GM13977 (cell line): ENCODE data around the gene KLC4.

ENCODE experiments used
- DNase-seq: peaks from one replicate; pipeline ENCODE4 v3.0.0; 2012; ENCODE audit warnings: low spot score
- in situ Hi-C: fragments of 300-500 bp; cut with MboI; formaldehyde crosslinking; loops from one replicate; pipeline ENCODE4 v1.12.0; 2022; ENCODE audit warnings: low sequenced_read_pairs, low pct_unique_long_range_greater_than_20kb, mixed read lengths, inconsistent platforms; ENCODE audit not compliant: unreplicated experiment
- TF ChIP-seq, protein P1 (sequence below): IDR thresholded peaks from 2 replicates; pipeline ENCODE4 v1.5.1; 2012; ENCODE audit warnings: mild to moderate bottlenecking, control low read depth; ENCODE audit not compliant: insufficient read depth; ENCODE audit errors: extremely low read depth, missing control alignments

The KLC4 gene

DNA sequence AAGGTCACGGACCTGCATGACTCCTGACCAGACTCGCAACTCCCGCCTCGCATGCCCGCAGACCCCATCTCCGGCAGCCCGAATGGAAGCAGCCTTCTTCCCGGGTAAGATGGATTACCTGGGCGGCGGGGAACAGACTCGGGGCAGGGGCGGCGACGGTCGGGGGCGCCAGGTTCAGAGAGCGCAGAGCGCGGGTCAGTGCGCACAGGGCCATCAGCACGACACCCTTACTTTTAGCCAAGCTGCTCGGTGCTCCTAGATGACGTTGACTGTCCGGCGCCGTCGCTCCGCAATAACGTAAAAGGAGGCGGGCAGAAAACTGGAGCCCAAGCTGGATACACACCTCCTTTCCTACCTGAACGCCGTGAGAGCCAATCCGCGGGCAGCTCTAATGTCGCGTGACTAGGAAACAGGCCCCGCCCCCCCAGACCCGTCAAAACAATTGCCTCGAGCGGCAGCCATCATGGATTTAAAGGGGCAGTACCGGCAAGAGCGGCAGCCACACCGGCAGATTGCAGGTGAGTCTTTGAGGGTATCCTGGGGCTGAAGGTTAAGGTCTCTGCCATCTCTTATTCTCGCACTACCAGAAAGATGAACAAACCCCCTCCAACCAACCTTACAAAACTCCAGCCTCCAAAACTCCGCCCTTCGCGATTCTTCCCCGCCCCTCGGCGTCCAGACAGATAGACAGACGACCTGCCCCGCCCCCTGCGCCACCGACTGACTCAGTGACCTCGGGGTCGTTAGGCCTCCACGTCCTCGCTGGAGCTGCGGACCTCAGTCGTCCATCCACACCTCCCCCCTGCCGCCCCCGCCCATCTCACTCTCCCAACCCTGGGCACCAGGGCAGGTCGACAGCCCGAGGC lies at the start of gene KLC4, which contains the start of gene MRPL2:
Gene KLC4, plus strand, starts transcription at position 464 of the 866 bp plus-strand sequence. CDS start 1,705 bp downstream, outside the sequence.
Gene MRPL2, minus strand, starts transcription at position 267 of the 866 bp plus-strand sequence. Its CDS starts 53 bp downstream, at position 214.
- in situ Hi-C loops, result no loop called here
- DNase-seq, result peak; percentile 99
- TF ChIP-seq, protein P1, sequence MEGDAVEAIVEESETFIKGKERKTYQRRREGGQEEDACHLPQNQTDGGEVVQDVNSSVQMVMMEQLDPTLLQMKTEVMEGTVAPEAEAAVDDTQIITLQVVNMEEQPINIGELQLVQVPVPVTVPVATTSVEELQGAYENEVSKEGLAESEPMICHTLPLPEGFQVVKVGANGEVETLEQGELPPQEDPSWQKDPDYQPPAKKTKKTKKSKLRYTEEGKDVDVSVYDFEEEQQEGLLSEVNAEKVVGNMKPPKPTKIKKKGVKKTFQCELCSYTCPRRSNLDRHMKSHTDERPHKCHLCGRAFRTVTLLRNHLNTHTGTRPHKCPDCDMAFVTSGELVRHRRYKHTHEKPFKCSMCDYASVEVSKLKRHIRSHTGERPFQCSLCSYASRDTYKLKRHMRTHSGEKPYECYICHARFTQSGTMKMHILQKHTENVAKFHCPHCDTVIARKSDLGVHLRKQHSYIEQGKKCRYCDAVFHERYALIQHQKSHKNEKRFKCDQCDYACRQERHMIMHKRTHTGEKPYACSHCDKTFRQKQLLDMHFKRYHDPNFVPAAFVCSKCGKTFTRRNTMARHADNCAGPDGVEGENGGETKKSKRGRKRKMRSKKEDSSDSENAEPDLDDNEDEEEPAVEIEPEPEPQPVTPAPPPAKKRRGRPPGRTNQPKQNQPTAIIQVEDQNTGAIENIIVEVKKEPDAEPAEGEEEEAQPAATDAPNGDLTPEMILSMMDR, result no peak

DNA sequence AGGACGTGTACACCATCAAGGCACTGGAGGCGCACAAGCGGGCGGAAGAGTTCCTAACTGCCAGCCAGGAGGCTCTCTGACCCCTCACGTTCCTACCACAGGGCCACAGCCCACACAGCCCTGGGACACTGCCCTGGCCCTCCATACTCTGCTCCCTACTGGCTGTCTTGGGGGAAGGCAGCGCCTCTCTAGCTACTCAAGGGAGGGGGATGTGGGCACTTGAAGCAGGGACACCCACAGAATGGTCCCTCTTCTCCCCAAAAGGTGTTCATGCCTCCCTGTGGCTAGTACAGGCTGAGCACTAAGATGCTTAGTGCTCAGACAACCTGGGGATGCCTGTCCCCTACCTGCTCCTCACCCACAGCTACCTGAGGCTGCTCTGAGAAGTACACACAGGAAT lies 48.2 kb upstream of the KLC4 start:
- in situ Hi-C loops, result no loop called here
- TF ChIP-seq, protein P1, result no peak
- no peak for DNase-seq

- TF ChIP-seq, protein P1, result no peak
- no peak for DNase-seq
- in situ Hi-C loops, result no loop called here
These were observed 47.1 kb upstream of the KLC4 start for GRCh38 chr6:43012364-43012763.

- in situ Hi-C loops, result no loop called here
- no peak for DNase-seq
- TF ChIP-seq, protein P1, result no peak
These were observed 46.2 kb upstream of the KLC4 start for GRCh38 chr6:43013097-43013842.

GRCh38 chr6:43013843-43014433 lies 45.5 kb upstream of the KLC4 start, which contains the start of the genes KLHDC3 and MEA1:
Gene KLHDC3 (plus strand): TSS chr6:43014249. CDS start chr6:43017193, 2,944 bp downstream.
Gene MEA1 (minus strand): TSS chr6:43013946. CDS start chr6:43013813, 133 bp downstream.
- TF ChIP-seq, protein P1, result no peak
- DNase-seq, result peak; percentile 99
- in situ Hi-C loops, result no loop called here

- no peak for DNase-seq
- TF ChIP-seq, protein P1, result no peak
- in situ Hi-C loops, result no loop called here
These were observed 45.0 kb upstream of the KLC4 start for GRCh38 chr6:43014434-43014909.
